ENCODE results near the gene FOXP2.

Gene FOXP2

DNA sequence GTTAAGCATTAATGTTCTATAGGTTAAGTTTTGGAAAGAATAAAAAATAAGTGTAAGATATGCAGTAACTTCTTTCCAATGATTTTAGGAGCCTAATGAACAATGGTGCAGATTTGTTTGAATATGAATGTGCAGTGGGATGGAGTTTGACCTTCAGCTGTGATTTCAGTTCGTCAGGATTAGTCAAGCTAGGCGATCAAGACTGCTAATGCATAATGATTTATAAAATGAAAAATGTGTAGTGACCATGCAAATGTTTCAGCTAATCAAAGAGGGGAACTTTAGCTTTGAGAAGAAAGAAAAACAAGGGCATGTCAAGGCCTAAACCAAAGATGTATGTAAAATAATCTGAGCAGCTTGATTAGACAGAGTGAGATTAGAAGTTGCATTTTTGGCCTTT, 208.5 kb downstream of the FOXP2 start:
- DNase-seq (ENCODE audit: low read depth) = no peak
- H3K4me3 ChIP-seq (ENCODE audit: low read length) = no peak overlapping the region
- TF ChIP-seq, protein P1, sequence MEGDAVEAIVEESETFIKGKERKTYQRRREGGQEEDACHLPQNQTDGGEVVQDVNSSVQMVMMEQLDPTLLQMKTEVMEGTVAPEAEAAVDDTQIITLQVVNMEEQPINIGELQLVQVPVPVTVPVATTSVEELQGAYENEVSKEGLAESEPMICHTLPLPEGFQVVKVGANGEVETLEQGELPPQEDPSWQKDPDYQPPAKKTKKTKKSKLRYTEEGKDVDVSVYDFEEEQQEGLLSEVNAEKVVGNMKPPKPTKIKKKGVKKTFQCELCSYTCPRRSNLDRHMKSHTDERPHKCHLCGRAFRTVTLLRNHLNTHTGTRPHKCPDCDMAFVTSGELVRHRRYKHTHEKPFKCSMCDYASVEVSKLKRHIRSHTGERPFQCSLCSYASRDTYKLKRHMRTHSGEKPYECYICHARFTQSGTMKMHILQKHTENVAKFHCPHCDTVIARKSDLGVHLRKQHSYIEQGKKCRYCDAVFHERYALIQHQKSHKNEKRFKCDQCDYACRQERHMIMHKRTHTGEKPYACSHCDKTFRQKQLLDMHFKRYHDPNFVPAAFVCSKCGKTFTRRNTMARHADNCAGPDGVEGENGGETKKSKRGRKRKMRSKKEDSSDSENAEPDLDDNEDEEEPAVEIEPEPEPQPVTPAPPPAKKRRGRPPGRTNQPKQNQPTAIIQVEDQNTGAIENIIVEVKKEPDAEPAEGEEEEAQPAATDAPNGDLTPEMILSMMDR (IDR thresholded peaks at IDR 0.05; ENCODE audit: insufficient read depth, low read depth, low read length, missing control alignments) = no peak

DNA sequence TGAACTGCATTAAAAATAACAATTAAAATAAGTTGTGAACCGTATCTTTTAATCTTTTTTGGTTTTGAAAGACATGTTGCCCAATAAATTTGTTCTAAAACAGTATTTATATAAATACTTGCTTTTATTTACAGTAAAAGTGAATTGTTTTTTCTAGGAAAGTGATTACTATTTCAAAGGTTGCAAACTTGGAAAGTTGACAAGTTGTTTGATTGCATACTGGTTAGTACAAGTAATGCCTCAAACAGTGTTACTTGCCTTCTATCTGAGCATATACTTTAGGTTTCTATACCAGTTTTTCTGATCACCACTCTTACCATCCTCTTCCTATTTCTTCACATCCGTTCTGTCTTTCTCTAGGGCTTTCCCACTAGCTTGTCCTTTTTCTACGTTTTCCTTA, 212.6 kb downstream of the FOXP2 start:
- no peak for DNase-seq (ENCODE audit: low read depth)
- TF ChIP-seq, protein P1 (IDR thresholded peaks at IDR 0.05; ENCODE audit: insufficient read depth, low read depth, low read length, missing control alignments) = no peak
- H3K4me3 ChIP-seq (ENCODE audit: low read length) = no peak overlapping the region

DNA sequence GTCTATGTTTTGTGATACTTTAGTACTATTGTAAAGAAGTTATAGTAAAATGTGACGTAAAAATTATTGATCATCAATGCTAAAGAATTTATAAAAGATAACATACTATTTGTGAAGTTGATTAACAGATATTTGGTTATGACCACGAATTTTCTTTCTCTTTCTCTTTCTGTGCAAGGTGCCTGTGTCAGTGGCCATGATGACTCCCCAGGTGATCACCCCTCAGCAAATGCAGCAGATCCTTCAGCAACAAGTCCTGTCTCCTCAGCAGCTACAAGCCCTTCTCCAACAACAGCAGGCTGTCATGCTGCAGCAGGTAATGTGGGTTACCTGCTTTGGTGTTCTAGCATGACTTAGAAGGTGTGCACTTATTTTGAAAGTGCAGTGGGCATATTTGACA, 213.7 kb downstream of the FOXP2 start:
- TF ChIP-seq, protein P1 (IDR thresholded peaks at IDR 0.05; ENCODE audit: insufficient read depth, low read depth, low read length, missing control alignments) = no peak
- H3K4me3 ChIP-seq (ENCODE audit: low read length) = no peak overlapping the region
- no peak for DNase-seq (ENCODE audit: low read depth)

DNA sequence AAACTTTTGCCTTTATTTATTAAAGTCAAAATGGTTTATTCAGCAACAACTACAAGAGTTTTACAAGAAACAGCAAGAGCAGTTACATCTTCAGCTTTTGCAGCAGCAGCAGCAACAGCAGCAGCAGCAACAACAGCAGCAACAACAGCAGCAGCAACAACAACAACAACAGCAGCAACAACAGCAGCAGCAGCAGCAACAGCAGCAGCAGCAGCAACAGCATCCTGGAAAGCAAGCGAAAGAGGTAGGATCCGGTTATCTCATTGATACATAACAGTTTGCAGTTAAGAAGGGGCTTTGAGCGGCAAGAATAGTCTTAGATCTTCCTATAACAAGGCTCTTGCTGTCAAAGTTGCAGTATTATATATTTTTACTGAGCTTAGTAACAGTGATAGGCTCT, 215.1 kb downstream of the FOXP2 start:
- H3K4me3 ChIP-seq (ENCODE audit: low read length) = no peak overlapping the region
- TF ChIP-seq, protein P1 (IDR thresholded peaks at IDR 0.05; ENCODE audit: insufficient read depth, low read depth, low read length, missing control alignments) = no peak
- no peak for DNase-seq (ENCODE audit: low read depth)

DNA sequence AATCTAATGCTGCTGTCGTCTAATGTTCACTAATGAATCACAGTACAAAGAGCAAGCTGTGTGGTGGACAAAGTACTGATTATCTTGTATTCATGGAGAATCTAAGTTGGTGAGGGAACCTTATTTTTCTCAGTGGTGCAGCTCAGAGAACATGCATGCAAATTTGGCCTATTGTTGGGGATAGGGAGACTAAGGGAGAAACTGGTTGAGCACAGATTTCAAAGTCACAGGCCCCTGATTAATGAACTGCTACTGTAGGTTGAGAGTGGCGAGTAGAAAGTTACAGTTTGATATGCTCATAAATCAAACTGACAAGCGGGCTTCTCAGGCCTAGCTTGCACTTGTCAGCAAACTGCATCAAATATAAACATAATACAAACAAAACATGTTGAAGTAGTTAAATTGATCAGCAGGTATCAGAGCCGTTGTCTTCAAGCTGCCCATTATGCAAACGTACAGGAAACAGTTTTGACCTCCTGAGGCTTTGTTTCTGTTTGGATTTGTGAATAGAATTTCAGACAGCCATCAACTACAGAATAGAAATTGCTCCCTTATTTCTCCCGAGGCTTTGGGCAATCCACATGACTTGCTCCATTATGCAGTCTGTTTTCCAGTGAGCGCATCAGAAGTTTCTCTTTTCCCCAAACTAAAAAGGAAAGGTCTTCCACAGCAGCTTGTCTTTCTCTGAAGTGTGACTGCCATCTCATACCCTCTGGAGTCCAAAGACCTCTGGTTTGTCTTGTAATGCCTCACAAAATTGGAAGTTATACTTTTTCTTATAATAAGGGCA, 215.8 kb downstream of the FOXP2 start:
- TF ChIP-seq, protein P1 (IDR thresholded peaks at IDR 0.05; ENCODE audit: insufficient read depth, low read depth, low read length, missing control alignments) = no peak
- DNase-seq (ENCODE audit: low read depth) = no peak
- no peak overlapping the region for H3K4me3 ChIP-seq (ENCODE audit: low read length)

DNA sequence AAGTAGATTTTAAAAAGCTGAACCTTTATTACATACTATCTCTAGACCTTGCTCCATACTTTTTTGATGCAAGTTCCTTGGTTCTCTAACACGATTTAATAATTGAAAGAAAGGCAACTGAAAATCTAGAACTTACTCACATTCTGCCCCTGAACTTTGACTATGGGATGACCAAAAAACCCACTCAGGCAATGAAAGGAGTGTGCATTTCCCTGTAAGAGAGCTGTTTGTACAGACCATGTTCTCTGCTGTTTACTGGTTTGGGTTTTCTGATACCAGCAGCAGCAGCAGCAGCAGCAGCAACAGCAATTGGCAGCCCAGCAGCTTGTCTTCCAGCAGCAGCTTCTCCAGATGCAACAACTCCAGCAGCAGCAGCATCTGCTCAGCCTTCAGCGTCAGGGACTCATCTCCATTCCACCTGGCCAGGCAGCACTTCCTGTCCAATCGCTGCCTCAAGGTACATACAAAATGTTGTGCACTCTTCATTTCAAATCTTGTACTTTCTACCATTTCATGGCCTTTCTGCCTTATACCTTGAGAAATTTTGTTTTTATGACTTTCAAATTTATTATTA, 216.7 kb downstream of the FOXP2 start:
- no peak overlapping the region for H3K4me3 ChIP-seq (ENCODE audit: low read length)
- TF ChIP-seq, protein P1 (IDR thresholded peaks at IDR 0.05; ENCODE audit: insufficient read depth, low read depth, low read length, missing control alignments) = no peak
- DNase-seq (ENCODE audit: low read depth) = no peak

DNA sequence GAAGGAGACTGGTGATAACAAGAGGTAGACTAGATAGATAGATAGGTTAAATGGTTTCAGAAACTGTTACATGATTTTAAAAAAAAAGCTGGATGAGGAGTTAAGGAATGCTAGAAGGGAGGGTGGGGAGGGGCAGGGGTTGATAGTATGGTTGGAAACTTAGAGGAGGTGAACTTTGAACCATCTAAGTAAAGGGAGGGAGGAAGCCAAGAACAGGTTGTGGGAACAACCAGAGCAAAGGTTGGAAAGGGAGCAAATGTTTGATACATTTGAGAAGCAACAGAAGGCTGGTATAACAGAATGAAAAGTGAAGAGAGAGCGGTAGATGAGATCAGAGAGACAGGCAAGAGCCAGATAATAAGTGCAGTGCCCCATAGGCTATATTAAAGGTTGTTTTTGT, 224.8 kb downstream of the FOXP2 start:
- TF ChIP-seq, protein P1 (IDR thresholded peaks at IDR 0.05; ENCODE audit: insufficient read depth, low read depth, low read length, missing control alignments) = no peak
- DNase-seq (ENCODE audit: low read depth) = no peak
- no peak overlapping the region for H3K4me3 ChIP-seq (ENCODE audit: low read length)
